GM21360 (cell line): ENCODE results near the gene LCE3C.
"Not testable (repeated sequence)": the region's sequence is repeated elsewhere in the genome, so short reads cannot be mapped to it uniquely, and the experiment has no call there.

ENCODE experiments used
- ATAC-seq: cut with Tn5 transposase; IDR thresholded peaks from one replicate; pipeline ENCODE4 v1.9.1; 2021; ENCODE audit warnings: mild to moderate bottlenecking, moderate library complexity; ENCODE audit not compliant: unreplicated experiment

LCE3C gene

GRCh38 chr1:152599934-152600333 is at the start of gene LCE3C:
Gene LCE3C (plus strand): TSS chr1:152600234. CDS start chr1:152600732, 498 bp downstream.
- ATAC-seq = no peak

GRCh38 chr1:152565115-152565514 is 34.9 kb upstream of the LCE3C start:
- no peak for ATAC-seq

GRCh38 chr1:152565535-152566215 is 34.4 kb upstream of the LCE3C start:
- no peak for ATAC-seq

- no peak for ATAC-seq
Measured at GRCh38 chr1:152566681-152567080, 33.4 kb upstream of the LCE3C start, which contains the start of gene LCE3E. Gene LCE3E (minus strand): TSS chr1:152566780. CDS start chr1:152566208, 572 bp downstream.

GRCh38 chr1:152577168-152577567 is 22.9 kb upstream of the LCE3C start:
- ATAC-seq = no peak

- not testable (repeated sequence) for ATAC-seq
Measured at GRCh38 chr1:152579526-152579925, 20.5 kb upstream of the LCE3C start.

GRCh38 chr1:152580433-152580832 is 19.6 kb upstream of the LCE3C start, which contains the start of gene LCE3D:
Gene LCE3D (minus strand): TSS chr1:152580516. CDS start chr1:152579936, 580 bp downstream.
- ATAC-seq = no peak

GRCh38 chr1:152582647-152583046 is 17.4 kb upstream of the LCE3C start:
- ATAC-seq = no peak

GRCh38 chr1:152585586-152585985 is 14.4 kb upstream of the LCE3C start:
- no peak for ATAC-seq

GRCh38 chr1:152596986-152597385 is 3.0 kb upstream of the LCE3C start:
- ATAC-seq = no peak

- ATAC-seq = no peak
Measured at GRCh38 chr1:152613511-152613910, 13.5 kb downstream of the LCE3C start, which contains the start of gene LCE3B. Gene LCE3B (plus strand): TSS chr1:152613811. CDS start chr1:152613811, 0 bp downstream.

- ATAC-seq = no peak
Measured at GRCh38 chr1:152621993-152622392, 22.0 kb downstream of the LCE3C start.

- no peak for ATAC-seq
Measured at GRCh38 chr1:152622803-152623202, 22.8 kb downstream of the LCE3C start, which contains the start of gene LCE3A. Gene LCE3A (minus strand): TSS chr1:152623103. CDS start chr1:152623103, 0 bp downstream.

GRCh38 chr1:152623203-152623844 is 23.3 kb downstream of the LCE3C start:
- ATAC-seq = no peak

GRCh38 chr1:152626744-152627143 is 26.7 kb downstream of the LCE3C start:
- ATAC-seq = no peak

- ATAC-seq = no peak
Measured at GRCh38 chr1:152630596-152630995, 30.6 kb downstream of the LCE3C start.

- no peak for ATAC-seq
Measured at GRCh38 chr1:152640351-152640750, 40.3 kb downstream of the LCE3C start.

GRCh38 chr1:152643945-152644344 is 43.9 kb downstream of the LCE3C start:
- no peak for ATAC-seq

- ATAC-seq = no peak
Measured at GRCh38 chr1:152645146-152645545, 45.1 kb downstream of the LCE3C start.

GRCh38 chr1:152646656-152647055 is 46.6 kb downstream of the LCE3C start:
- no peak for ATAC-seq
